Uterus (tissue), 4 donors: ENCODE results near the gene GLMP. TPM values are rescaled to one million over a fixed set of nuclear protein-coding genes. Genes with fewer than 3 reads are reported as not detected.

Source experiments
- DNase-seq, 2 donors: peaks; one replicate each; pipeline ENCODE4 v3.0.0-alpha.2; 2019 to 2020
- H3K27ac ChIP-seq, 2 donors: fragments of 200-600 bp; sonication (generic); 1 replicate in 1 of 2; 2 replicates in 1 of 2; pipeline ENCODE4 v1.5.1; 2016 to 2018
- H3K27me3 ChIP-seq, 2 donors: fragments of 200-600 bp; sonication (generic); one replicate each; pipeline ENCODE4 v1.5.1; 2018 to 2019; ENCODE audit warnings: control low read depth in 1 of 2
- H3K36me3 ChIP-seq, 2 donors: fragments of 200-600 bp; sonication (generic); one replicate each; pipeline ENCODE4 v1.5.1; 2019; ENCODE audit warnings: control low read depth in 1 of 2
- H3K4me1 ChIP-seq, 2 donors: fragments of 200-600 bp; sonication (generic); one replicate each; pipeline ENCODE4 v1.5.1; 2018 to 2019; ENCODE audit warnings: control low read depth in 1 of 2
- H3K4me3 ChIP-seq, 2 donors: fragments of 200-600 bp; sonication (generic); 1 replicate in 1 of 2; 2 replicates in 1 of 2; pipeline ENCODE4 v1.5.1; 2018 to 2019; ENCODE audit warnings: mild to moderate bottlenecking in 1 of 2
- H3K9me3 ChIP-seq, 2 donors: fragments of 200-600 bp; sonication (generic); one replicate each; pipeline ENCODE4 v1.5.1; 2019; ENCODE audit warnings: control low read depth in 1 of 2
- CTCF ChIP-seq, 4 experiments: fragments of 200-600 bp in 2 of 4; fragments of 450-650 bp in 2 of 4; sonication (generic) in 2 of 4; IDR thresholded peaks; one replicate each; pipeline ENCODE4 v1.5.1; 2016 to 2019; ENCODE audit warnings: antibody characterized with exemption in 4 of 4, mild to moderate bottlenecking in 2 of 4, moderate library complexity in 1 of 4
- POLR2A ChIP-seq, 2 donors: fragments of 450-650 bp; IDR thresholded peaks; one replicate each; pipeline ENCODE4 v1.6.1; 2016; ENCODE audit warnings: antibody characterized with exemption in 2 of 2, mild to moderate bottlenecking in 1 of 2, moderate library complexity in 1 of 2
- intact Hi-C: fragments of 100-400 bp; cut with DNase I; formaldehyde crosslinking; loops from one replicate; pipeline ENCODE4 v1.15.1; 2023; ENCODE audit warnings: low total_unique reads
- total RNA-seq, 4 donors: library from RNA; depleted of rRNA in 3 of 4; stranded (reverse); fragments of >200 nt in 3 of 4; gene quantifications; one replicate each; pipeline versions ENCODE4 v1.1.0 to v1.2.4, GENCODE V29; 2014 to 2023
- donor health status: DM: yes; HTN: yes; CAD: no.

GLMP gene
- total RNA-seq = 10 to 100 TPM; 23.8 to 31.1 (median 27.7) TPM

- peak; percentile 69 for DNase-seq
- H3K27ac ChIP-seq = peak within 1 kb of the TSS; percentile 64 to 80
- peak within 1 kb of the TSS; percentile 54 to 56 for H3K4me3 ChIP-seq
- H3K9me3 ChIP-seq = no peaks in the 10 kb centered on the region
- H3K36me3 ChIP-seq = no peaks in the 10 kb centered on the region
- H3K4me1 ChIP-seq = peaks cover 0 to 17% of the 10 kb centered on the region in 2 donors
- H3K27me3 ChIP-seq = no peaks in the 10 kb centered on the region
- intact Hi-C loops = no loop called here
- no peak for TF ChIP-seq POLR2A (IDR thresholded peaks at IDR 0.05)
- no peak for TF ChIP-seq CTCF (IDR thresholded peaks at IDR 0.05)
These were observed at the start of gene GLMP for GRCh38 chr1:156295391-156295947. TSS of gene GLMP (minus strand) at chr1:156295679. CDS start at chr1:156295645, 34 bp downstream.

GRCh38 chr1:156344409-156344808 lies 48.9 kb upstream of the GLMP start:
- Histone ChIP-seq H3K27ac (no peak overlapping the region), H3K4me3 (no peak overlapping the region), H3K9me3 (no peaks in the 10 kb centered on the region), H3K27me3 (no peaks in the 10 kb centered on the region), H3K4me1 (no peaks in the 10 kb centered on the region), H3K36me3 (no peaks in the 10 kb centered on the region)
- TF ChIP-seq CTCF (IDR thresholded peaks at IDR 0.05) (no peak), POLR2A (IDR thresholded peaks at IDR 0.05) (no peak)
- DNase-seq = no peak
- intact Hi-C loops = no loop called here

GRCh38 chr1:156342166-156342955 lies 46.9 kb upstream of the GLMP start:
- TF ChIP-seq POLR2A (IDR thresholded peaks at IDR 0.05) = no peak
- TF ChIP-seq CTCF (IDR thresholded peaks at IDR 0.05) = no peak
- Histone ChIP-seq H3K36me3 (no peaks in the 10 kb centered on the region), H3K27ac (no peak overlapping the region), H3K4me3 (no peak overlapping the region), H3K27me3 (no peaks in the 10 kb centered on the region), H3K4me1 (no peaks in the 10 kb centered on the region), H3K9me3 (no peaks in the 10 kb centered on the region)
- intact Hi-C loops = no loop called here
- DNase-seq = no peak

- peak; percentile 8 to 56 for TF ChIP-seq POLR2A (IDR thresholded peaks at IDR 0.05)
- TF ChIP-seq CTCF (IDR thresholded peaks at IDR 0.05) = no peak
- intact Hi-C loops = no loop called here
- no peaks in the 10 kb centered on the region for H3K9me3 ChIP-seq
- H3K36me3 ChIP-seq = no peaks in the 10 kb centered on the region
- H3K27ac ChIP-seq = peak within 1 kb of the TSS; percentile 79 to 94
- H3K4me1 ChIP-seq = peaks cover 0 to 12% of the 10 kb centered on the region in 2 donors
- peak; percentile 99 to 100 for DNase-seq
- peak within 1 kb of the TSS; percentile 84 for H3K4me3 ChIP-seq
- H3K27me3 ChIP-seq = no peaks in the 10 kb centered on the region
These were observed 42.9 kb upstream of the GLMP start, which contains the start of the genes CCT3 and TSACC for GRCh38 chr1:156338180-156338976. TSS of gene CCT3 (minus strand) at chr1:156338292. CDS start at chr1:156338184, 108 bp downstream. TSS of gene TSACC (plus strand) at chr1:156338526. CDS start at chr1:156339758, 1,232 bp downstream.
